ENCODE results near the gene SPOCK1.

Gene SPOCK1

GRCh38 chr5:137192293-137192743 lies 306.8 kb downstream of the SPOCK1 start:
- DNase-seq (ENCODE audit: low spot score) = no peak

GRCh38 chr5:137191179-137191578 lies 307.9 kb downstream of the SPOCK1 start:
- DNase-seq (ENCODE audit: low spot score) = no peak

DNA sequence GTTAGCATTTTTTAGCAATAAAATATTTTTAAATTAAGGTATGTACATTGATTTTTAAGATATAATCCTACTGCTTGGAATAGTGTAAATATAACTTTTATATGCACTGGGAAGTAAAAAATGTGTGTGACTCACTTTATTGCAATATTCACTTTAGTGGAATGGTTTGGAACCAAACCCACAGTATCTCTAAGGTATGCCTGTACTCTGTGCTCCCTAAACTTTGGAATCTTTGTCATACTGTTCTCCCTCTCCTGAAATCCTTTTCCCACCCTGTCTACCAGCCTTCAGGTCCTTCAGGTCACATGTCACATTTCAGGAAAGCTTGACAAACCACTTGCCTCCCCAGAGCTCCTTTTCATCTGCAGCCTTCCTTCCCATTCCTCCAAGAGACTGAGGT lies 308.7 kb downstream of the SPOCK1 start:
- DNase-seq (ENCODE audit: low spot score) = no peak

DNA sequence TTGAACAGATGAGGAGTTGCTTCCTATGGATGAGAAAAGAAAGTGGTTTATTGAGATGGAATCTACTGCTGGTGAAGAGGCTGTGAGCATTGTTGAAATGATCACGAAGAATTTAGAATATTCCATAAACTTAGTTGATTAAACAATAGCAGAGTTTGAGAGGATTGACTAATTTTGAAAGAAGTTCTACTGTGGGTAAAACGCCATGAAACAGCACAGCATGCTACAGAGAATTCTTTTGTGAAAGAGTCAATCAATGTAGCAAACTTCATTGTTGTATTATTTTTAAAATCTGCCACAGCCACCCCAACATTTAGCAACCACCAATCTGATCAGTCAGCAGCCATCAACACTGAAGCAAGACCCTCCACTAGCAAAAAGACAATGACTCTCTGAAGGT lies 309.1 kb downstream of the SPOCK1 start:
- no peak for DNase-seq (ENCODE audit: low spot score)

GRCh38 chr5:137188566-137188965 lies 310.6 kb downstream of the SPOCK1 start:
- DNase-seq (ENCODE audit: low spot score) = no peak

- DNase-seq (ENCODE audit: low spot score) = no peak
Observed at GRCh38 chr5:137186759-137187461, 312.2 kb downstream of the SPOCK1 start.

DNA sequence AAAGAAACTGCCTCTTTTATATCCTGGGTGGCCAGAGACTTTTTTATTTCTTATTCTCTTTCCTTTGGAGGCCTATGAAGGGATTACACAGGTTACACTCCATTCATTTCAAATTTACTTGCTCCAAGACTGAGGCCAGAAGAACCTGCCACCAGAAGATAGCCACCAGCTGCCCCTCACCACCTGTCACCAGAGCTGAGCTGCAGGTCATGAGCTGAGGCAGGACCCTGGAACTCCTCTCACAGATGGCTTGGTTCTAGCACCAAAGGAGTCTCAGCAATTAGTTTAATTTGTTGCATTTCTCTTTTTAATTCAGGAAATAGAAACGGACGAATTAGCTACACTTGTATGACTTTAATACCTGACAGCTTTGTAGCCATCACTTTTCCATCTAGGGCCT lies 313.9 kb downstream of the SPOCK1 start:
- no peak for DNase-seq (ENCODE audit: low spot score)

DNA sequence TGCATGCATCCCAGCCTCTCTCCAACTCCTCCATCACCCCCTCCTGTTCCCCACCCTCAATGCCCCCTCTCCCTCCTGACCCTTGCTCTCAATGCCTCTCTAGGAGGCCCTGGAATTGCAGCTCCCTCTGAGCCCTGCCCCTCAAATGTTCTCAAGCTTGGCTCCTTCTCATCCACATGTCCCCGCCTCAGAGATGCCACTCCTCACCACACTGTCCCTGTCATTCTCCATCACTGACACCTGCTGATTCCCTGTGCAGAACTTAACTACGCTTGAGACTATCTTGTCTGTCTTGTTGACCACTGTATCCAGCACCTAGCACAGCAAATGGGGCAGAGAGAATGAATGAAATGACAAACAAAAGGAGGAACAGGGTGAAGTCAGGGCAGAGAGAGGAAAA lies 314.4 kb downstream of the SPOCK1 start:
- no peak for DNase-seq (ENCODE audit: low spot score)

- no peak for DNase-seq (ENCODE audit: low spot score)
Observed at GRCh38 chr5:137182576-137182975, 316.6 kb downstream of the SPOCK1 start.

- DNase-seq (ENCODE audit: low spot score) = no peak
Observed at GRCh38 chr5:137181667-137182066, 317.5 kb downstream of the SPOCK1 start.

GRCh38 chr5:137179203-137179602 lies 319.9 kb downstream of the SPOCK1 start:
- no peak for DNase-seq (ENCODE audit: low spot score)

- no peak for DNase-seq (ENCODE audit: low spot score)
Observed at GRCh38 chr5:137176609-137177008, 322.5 kb downstream of the SPOCK1 start.

DNA sequence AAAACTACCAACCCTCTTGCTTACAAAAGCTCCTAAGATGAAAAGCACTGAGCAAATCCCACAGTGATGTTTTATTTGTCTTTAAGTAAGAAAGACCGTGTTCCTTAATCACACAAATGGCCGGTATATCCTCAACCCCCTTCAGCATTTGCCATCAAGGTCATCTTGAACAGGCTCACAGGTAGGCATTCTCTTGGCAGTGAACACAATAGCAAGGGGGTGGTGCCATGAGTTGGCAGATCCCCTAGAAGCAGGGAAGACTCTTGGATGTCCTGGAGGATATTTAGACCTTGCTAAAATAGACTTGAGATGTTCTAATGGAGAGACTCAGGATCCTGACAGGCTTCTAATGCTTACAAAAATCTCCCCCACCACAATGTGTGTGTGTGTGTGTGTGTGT lies 323.0 kb downstream of the SPOCK1 start:
- no peak for DNase-seq (ENCODE audit: low spot score)

DNA sequence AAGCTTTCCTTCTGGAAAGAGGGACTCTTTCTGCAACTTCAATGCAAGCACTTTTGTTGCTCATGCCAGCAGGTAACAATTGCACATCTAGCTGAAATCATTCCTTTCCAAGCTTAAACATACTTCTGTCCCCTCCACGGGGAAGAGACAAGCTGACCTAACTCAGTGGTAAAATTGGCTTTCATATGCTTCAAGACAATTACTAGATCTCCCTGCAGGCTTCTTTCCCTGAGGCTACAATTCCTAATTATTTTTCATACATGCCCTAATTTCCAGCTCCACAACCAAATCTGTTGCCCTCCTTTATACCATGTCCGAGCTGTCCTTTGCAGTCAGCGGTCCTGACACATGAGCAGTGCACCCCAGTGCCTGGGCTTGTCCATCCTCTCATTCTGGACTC lies 324.9 kb downstream of the SPOCK1 start:
- DNase-seq (ENCODE audit: low spot score) = no peak

DNA sequence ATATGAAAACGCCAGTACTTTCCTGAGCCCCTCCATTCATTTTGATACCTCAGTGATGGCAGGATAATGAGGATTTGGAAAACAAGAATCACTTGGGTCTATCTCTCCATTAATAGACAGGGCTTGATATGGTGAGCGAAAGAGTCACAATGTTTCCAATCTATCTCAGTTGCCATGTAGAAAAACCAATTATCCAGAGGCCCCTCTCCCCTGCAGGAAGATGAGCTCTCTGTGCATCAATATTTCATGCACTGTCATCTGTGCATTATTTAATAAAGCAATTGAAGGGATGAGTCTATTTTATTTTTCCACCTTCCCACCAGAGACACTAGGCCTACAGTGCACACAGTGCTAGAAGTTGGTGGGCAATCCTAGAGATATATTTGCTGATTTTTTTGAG lies 326.9 kb downstream of the SPOCK1 start:
- no peak for DNase-seq (ENCODE audit: low spot score)

GRCh38 chr5:137167187-137167586 lies 331.9 kb downstream of the SPOCK1 start:
- DNase-seq (ENCODE audit: low spot score) = no peak

GRCh38 chr5:137164961-137165360 lies 334.2 kb downstream of the SPOCK1 start:
- DNase-seq (ENCODE audit: low spot score) = no peak

DNA sequence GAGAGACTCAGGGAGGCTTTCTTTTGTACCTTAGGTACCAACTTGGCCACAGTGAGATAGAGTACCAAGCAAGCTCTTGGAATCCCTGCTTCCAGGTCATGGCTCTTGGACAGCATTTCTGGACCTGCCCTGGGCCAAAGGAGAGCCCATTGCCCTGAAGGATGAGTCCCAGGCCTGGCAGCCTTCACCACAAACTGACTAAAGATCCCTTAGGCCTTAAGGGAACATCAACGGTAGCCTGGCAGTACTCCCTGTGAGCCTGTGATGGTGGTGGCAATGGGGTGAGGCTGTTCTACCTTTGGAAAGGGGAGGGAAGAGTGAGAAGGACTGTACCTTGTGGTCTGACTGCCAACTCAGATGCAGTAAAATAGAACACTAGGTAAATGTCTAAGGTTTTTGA lies 334.6 kb downstream of the SPOCK1 start:
- DNase-seq (ENCODE audit: low spot score) = no peak

- DNase-seq (ENCODE audit: low spot score) = no peak
Observed at GRCh38 chr5:137158691-137159090, 340.4 kb downstream of the SPOCK1 start.

DNA sequence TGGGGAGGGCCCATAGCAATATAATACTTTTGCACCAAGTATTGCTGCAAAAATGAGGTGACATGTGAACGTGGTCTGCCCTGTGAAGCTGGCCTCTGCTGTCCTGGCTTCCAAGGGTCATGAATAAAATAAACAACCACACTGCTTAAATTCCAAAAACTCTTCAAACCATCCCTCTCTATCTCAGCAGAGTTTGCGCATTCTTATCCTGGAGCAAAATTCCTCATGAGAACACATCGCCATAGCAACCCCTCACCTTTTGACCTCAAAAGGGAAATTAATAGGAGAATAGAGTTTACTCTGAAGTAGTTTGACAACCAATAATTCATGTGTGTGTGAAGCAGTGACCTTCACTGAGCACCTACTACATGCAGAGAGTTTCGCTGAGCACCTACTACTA lies 342.9 kb downstream of the SPOCK1 start:
- no peak for DNase-seq (ENCODE audit: low spot score)

- DNase-seq (ENCODE audit: low spot score) = no peak
Observed at GRCh38 chr5:137155261-137156000, 343.7 kb downstream of the SPOCK1 start.

DNA sequence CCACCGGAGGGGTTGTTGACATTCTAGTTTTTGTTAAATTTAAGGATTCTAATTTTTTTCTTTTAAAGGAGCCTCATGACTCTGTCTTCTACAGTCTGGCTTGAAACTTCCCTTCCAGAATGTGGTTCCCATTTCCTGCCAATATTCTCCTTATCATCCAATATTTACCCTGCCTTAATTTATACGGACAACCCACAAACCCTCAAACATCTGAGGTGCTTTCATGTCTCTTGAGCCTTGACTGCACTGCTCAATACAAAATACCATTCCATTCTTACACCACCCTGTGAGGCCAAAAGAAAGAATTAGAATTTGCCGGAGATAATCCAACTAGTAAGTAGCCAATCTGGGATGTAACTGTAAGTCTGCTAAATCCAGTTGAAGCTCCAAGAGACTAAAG lies 346.5 kb downstream of the SPOCK1 start:
- no peak for DNase-seq (ENCODE audit: low spot score)

- DNase-seq (ENCODE audit: low spot score) = no peak
Observed at GRCh38 chr5:137148655-137149054, 350.5 kb downstream of the SPOCK1 start.

- DNase-seq (ENCODE audit: low spot score) = no peak
Observed at GRCh38 chr5:137148159-137148558, 351.0 kb downstream of the SPOCK1 start.
